ENCODE data around the gene PLEKHM3.

The PLEKHM3 gene

GRCh38 chr2:208025037-208025813 lies at the start of gene PLEKHM3:
PLEKHM3 (minus strand) TSS chr2:208025527; CDS start chr2:208001639, 23,888 bp downstream.
- in situ Hi-C loops (cut with MboI; ENCODE audit: low sequenced_read_pairs): no loop called here

- in situ Hi-C loops (cut with MboI; ENCODE audit: low sequenced_read_pairs): no loop called here
Measured at GRCh38 chr2:208074610-208075356, 49.5 kb upstream of the PLEKHM3 start.

DNA sequence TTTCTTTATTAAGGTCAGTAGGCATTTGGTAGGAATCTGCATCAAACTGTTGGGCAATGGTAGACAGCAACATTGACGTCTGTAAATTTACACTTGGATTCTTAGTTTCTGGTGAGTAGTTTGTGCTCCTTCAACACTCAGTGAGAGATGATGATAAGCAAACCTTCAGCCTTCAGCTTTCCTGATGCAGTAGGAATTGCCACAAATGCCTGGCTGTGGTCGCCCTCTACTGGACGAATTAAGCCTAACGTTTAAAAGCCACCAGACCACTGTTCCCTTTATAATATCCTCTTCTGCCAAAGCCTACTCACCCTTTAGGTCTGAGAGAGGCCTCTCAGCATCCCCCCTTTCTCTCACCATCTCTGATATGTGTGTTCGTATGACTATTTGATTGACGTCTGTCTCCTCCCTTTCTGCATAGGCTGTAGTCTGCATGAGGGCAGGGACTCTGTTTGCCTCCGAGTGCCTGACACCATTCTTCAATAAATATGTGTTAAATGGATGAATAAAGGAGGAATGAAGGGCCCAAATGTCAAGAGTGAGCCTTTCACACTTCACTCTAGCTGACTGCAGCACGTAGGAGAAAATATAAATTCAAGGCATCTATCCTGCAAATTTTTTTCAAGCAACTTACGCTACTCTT lies 47.0 kb upstream of the PLEKHM3 start:
- in situ Hi-C loops (cut with MboI; ENCODE audit: low sequenced_read_pairs): no loop called here

DNA sequence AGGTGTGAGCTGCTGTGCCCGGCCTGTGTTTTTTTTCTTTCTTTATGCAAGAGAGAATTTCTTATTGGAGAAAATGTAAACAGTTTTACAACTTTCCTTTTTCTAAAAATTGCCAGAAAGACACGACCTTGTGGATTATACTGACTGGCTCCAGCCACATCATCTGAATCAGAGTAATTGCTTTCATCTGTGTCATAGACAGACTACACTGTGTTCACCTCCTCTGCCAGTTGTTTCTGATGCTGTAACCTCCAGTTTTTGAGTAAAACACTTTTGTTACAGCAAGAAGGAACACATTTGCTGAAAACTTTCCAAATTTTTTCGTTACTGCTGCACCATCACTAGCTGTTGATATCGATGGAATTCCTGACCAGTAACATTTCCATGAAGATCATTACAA lies 43.9 kb upstream of the PLEKHM3 start:
- in situ Hi-C loops (cut with MboI; ENCODE audit: low sequenced_read_pairs): no loop called here

- in situ Hi-C loops (cut with MboI; ENCODE audit: low sequenced_read_pairs): no loop called here
Measured at GRCh38 chr2:208066016-208066415, 40.7 kb upstream of the PLEKHM3 start.

- in situ Hi-C loops (cut with MboI; ENCODE audit: low sequenced_read_pairs): no loop called here
Measured at GRCh38 chr2:208065476-208065875, 40.1 kb upstream of the PLEKHM3 start.

DNA sequence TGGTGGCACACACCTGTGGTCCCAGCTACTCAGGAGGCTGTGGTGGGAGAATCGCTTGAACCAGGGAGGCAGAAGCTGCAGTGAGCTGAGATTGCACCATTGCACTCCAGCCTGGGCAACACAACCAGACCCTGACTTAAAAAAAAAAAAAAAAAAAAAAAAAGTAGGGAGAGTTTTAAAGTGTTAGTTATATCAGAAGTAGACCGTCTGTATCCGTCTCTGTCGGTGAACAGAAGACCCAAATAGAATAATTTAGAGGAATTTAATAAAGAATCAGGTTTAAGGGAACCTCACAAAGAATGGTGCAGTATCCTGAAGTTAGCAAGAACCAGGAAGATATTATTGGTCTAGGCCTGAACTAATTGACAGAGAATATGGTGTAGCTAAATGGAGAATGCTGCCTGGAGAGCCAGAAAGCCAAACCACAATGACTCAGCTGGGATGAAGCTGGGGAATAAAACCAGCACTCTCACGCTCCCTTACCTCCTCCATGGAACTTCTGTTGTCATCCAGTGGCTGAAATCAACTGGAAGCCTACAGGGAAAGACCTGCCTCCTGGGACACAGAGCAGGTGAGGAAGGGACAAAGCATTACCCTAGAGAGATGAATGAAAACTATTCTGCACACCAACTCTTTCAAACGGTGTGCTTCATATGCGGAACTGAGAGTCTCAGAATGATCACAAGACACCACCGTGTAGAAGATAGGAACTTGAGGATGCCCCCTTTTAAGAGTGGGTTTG lies 39.1 kb upstream of the PLEKHM3 start:
- in situ Hi-C loops (cut with MboI; ENCODE audit: low sequenced_read_pairs): no loop called here

DNA sequence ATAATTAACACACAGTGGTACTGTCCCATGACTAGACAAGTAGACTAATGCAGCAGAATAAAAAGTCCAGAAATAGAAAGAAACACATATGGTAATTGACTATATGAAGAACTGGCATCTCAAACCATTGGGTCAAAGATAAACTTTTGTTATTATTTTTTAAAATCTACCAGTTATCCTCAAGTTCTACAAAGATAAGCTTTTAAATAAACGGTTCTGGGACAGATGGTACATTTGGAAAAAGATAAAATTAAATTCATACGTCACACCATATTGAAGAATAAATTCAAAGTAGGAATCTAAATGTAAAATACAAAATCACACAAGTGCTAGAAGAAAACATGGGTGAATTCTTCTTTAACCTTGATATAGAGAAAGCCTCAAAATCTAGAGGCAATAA lies 37.6 kb upstream of the PLEKHM3 start:
- in situ Hi-C loops (cut with MboI; ENCODE audit: low sequenced_read_pairs): no loop called here

DNA sequence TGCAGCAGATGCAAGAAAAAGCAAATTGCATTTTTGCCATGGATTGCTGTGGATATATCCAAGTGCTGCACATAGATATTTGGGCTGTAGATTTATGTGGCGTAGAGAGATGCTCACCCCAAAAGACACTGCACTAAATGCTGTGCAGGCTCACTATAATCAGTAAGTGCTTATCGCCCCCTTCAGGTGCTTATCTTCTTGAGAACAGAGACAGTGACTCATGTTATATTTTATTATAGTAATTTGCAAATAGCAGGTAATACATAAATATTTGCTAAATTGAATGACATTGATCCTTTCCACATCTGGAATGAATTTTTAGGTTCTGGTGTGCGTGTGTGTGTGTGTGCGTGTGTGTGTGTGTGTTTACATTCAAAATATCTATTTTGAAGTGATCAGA lies 36.8 kb upstream of the PLEKHM3 start:
- in situ Hi-C loops (cut with MboI; ENCODE audit: low sequenced_read_pairs): no loop called here

GRCh38 chr2:208057108-208057507 lies 31.8 kb upstream of the PLEKHM3 start:
- in situ Hi-C loops (cut with MboI; ENCODE audit: low sequenced_read_pairs): no loop called here

- in situ Hi-C loops (cut with MboI; ENCODE audit: low sequenced_read_pairs): no loop called here
Measured at GRCh38 chr2:208049441-208049840, 24.1 kb upstream of the PLEKHM3 start.

DNA sequence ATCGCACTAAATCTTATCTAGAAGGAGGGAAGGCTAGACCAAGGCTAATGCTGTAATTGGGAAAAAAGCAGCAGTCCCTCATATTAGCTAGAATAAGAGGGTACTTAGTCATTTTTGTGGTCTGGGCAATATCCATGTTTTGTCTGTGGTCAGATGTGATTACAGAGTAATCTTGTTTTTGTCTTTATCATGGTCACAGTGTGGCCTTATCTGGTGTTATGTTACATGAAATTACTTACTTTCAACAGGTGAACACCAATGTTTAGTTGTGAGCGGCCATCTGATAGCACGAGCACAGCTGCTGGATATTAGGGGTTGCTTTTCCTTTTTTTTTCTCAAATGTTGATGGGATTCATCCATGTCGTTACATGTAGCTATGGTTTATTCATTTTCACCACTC lies 23.7 kb upstream of the PLEKHM3 start:
- in situ Hi-C loops (cut with MboI; ENCODE audit: low sequenced_read_pairs): no loop called here

GRCh38 chr2:208047840-208048239 lies 22.5 kb upstream of the PLEKHM3 start:
- in situ Hi-C loops (cut with MboI; ENCODE audit: low sequenced_read_pairs): no loop called here

DNA sequence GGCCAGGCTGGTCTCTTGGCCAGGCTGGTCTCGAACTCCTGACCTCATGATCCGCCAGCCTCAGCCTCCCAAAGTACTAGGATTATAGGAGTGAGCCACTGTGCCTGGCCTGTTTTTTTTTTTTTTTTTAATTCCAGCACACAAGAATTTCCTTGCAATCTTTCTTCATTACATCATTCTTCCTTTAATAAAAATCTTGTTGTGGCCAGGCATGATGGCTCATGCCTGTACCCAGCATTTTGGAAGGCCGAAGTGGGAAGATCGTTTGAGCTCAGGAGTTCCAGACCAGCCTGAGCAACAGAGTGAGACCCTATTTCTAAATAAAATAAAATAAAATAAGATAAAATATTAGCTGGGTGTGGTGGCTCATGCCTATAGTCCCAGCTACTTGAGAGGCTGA lies 21.4 kb upstream of the PLEKHM3 start:
- in situ Hi-C loops (cut with MboI; ENCODE audit: low sequenced_read_pairs): no loop called here

DNA sequence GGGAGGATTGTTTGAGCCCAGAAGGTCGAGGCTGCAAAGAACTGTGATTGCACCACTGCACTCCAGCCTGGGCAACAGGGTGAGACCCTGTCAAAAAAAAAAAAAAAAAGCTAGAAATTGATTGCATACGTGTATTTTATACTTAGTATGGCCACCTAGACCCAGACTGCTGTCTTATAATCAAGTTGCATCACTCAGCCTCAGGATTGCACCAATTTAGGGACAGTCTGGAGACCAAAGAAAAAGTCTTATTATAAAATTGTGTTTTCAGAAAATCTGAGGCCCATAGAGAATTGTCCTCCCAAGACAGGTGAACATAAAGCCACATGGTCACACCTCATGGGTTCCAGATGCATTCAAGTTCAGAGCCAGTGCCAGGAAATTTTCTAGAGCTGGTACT lies 17.1 kb upstream of the PLEKHM3 start:
- in situ Hi-C loops (cut with MboI; ENCODE audit: low sequenced_read_pairs): no loop called here

- in situ Hi-C loops (cut with MboI; ENCODE audit: low sequenced_read_pairs): no loop called here
Measured at GRCh38 chr2:208042041-208042440, 16.7 kb upstream of the PLEKHM3 start.

GRCh38 chr2:208040199-208041171 lies 15.2 kb upstream of the PLEKHM3 start:
- in situ Hi-C loops (cut with MboI; ENCODE audit: low sequenced_read_pairs): no loop called here

DNA sequence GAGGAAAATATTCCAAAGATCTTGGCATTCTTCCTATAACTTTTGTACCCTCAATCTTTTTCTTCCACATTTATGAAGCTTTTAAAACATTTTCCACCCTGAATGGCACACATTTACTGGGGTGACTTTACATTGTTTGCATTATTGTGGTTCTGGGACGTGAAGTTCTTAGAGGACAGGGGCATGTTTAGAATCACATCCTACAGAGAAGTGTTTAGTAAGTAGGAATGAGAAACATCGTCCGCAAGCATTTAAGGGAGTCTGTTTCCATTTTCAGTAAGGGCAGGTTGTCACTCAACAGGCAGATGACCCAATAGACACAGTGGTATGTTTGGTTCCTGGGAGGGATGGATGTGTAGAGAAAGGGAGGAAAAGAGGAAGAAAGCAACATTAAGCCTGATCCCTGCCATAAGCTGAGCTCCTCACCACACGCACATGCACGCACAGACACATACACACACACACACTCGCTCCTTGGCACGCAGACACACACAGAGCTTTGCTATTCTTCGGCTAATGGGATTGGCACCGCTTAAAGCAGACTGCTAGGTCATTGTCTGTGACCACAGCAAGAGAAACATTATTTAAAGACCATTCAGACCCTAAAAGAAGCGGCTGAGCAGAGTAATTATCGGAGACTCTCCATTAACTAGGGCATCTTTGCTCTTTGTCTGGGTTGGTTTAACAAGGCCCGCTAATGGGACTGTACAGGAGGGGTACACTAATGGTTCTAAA lies 14.2 kb upstream of the PLEKHM3 start:
- in situ Hi-C loops (cut with MboI; ENCODE audit: low sequenced_read_pairs): loop anchor here (10.0 kb wide), 1 partner anchor 295 kb away; no protein-coding TSS in a partner anchor

Measured in HL-60/S4 treated with phorbol 12-myristate 13-acetate at 8.2 ng/mL for 4 days and 3 days (cell line).